ENCODE data around the gene PANK4. TPM values are rescaled to one million over a fixed set of nuclear protein-coding genes. Genes with fewer than 3 reads are reported as not detected.

PANK4 gene
- total and polyA plus RNA-seq, 9 of the 15 experiments (the other 6 are each of a cell fraction or from before 2014, with no cell fraction given): 0.93 to 55.6 (median 31.5) TPM

DNA sequence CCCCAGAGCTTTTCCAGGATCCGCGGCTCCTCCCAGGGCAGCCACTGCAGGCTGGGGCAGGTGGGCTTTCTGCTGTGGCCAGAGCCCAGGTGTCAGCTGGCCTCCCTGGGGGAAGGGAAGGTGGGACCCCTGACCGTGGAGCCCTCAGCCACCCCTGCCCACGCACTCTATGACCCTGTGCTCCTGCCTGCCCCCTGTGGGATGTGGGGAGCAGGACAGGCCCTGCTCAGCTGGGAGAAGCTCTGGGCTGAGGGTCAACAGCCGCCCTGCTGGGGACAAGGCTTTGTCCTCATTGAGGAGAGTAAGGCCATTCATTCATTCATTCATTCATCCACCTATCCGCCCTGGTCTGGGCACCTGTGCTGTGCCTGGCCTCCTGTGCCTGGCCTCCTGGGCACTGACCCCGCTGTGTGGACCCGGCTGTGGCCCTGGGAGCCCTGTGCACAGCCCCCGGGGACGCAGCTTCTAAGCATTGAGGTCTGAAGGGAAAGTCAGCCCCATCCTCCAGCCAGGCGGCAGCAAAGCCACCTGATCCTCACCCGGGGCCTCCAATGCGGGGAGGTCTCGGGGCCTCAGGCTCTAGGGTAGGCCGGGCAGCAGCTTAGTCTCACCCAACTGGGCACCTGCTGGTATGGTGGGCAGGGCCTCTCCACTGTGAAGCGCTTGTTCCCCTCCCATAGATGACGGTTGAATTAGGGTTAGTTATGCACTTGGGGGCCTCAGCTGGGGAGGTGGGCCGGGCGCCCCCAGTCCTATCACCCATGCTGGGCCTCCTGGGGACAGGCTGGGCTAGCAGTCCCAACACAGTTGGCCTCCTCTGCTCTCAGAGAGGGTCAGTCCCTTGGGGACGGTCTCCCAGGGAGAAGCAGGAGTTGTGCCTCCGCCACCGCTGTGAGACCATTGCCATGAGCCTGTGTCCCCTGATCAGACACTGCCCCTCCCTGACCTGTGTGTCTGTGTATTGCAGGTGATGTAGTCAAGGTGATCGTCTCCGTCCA, 35.8 kb upstream of the PANK4 start (continued):
- TF ChIP-seq ZNF445 (CRISPR knock-in tag; IDR thresholded peaks at IDR 0.05; ENCODE audit: low read depth): no peak
- TF ChIP-seq ZBTB34 (CRISPR knock-in tag; IDR thresholded peaks at IDR 0.05): no peak
- TF ChIP-seq PURB (CRISPR knock-in tag; IDR thresholded peaks at IDR 0.05; ENCODE audit: low read depth): no peak
- no peak for TF ChIP-seq NCOA4 (IDR thresholded peaks at IDR 0.05; ENCODE audit: partially characterized antibody)
- no peak for TF ChIP-seq SMARCE1 (IDR thresholded peaks at IDR 0.05)
- no peak for TF ChIP-seq JUNB (CRISPR knock-in tag; conservative IDR thresholded peaks at IDR 0.05)
- peak; percentile 91 for TF ChIP-seq ZNF24 (IDR thresholded peaks at IDR 0.05)
- no peak for TF ChIP-seq NFE2L1 (tag; IDR thresholded peaks at IDR 0.05; ENCODE audit: borderline replicate concordance, low read depth)
- TF ChIP-seq ZEB2 (IDR thresholded peaks at IDR 0.05): no peak
- no peak for TF ChIP-seq CBFA2T2 (conservative IDR thresholded peaks at IDR 0.05)
- TF ChIP-seq E2F5 (CRISPR knock-in tag; IDR thresholded peaks at IDR 0.05): no peak
- no peak for TF ChIP-seq ZNF766 (CRISPR knock-in tag; conservative IDR thresholded peaks at IDR 0.05)
- TF ChIP-seq ZNF263 (CRISPR knock-in tag; IDR thresholded peaks at IDR 0.05; ENCODE audit: borderline replicate concordance): no peak
- TF ChIP-seq, protein P1, sequence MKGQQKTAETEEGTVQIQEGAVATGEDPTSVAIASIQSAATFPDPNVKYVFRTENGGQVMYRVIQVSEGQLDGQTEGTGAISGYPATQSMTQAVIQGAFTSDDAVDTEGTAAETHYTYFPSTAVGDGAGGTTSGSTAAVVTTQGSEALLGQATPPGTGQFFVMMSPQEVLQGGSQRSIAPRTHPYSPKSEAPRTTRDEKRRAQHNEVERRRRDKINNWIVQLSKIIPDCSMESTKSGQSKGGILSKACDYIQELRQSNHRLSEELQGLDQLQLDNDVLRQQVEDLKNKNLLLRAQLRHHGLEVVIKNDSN (CRISPR knock-in tag; IDR thresholded peaks at IDR 0.05): no peak
- no peak for TF ChIP-seq E2F1 (CRISPR knock-in tag; IDR thresholded peaks at IDR 0.05)
- TF ChIP-seq SMARCC2 (IDR thresholded peaks at IDR 0.05; ENCODE audit: low read depth): no peak
- no peak for TF ChIP-seq PTTG1 (tag; IDR thresholded peaks at IDR 0.05; ENCODE audit: low read depth)
- TF ChIP-seq RNF2 (IDR thresholded peaks at IDR 0.05): no peak
- no peak for TF ChIP-seq RAD51 (IDR thresholded peaks at IDR 0.05; ENCODE audit: borderline replicate concordance, low read depth)
- no peak for TF ChIP-seq ZFP1 (CRISPR knock-in tag; IDR thresholded peaks at IDR 0.05)
- TF ChIP-seq ZNF124 (CRISPR knock-in tag; IDR thresholded peaks at IDR 0.05): no peak
